Smooth muscle cell of the brain vasculature (primary cell): ENCODE results near the gene MAGEB2.
"Not testable (repeated sequence)": the region's sequence is repeated elsewhere in the genome, so short reads cannot be mapped to it uniquely, and the experiment has no call there.

Source experiments
- DNase-seq: peaks from one replicate; pipeline ENCODE4 v3.0.0-alpha.2; 2012; ENCODE audit warnings: low read depth, low spot score

MAGEB2 gene, protein sequence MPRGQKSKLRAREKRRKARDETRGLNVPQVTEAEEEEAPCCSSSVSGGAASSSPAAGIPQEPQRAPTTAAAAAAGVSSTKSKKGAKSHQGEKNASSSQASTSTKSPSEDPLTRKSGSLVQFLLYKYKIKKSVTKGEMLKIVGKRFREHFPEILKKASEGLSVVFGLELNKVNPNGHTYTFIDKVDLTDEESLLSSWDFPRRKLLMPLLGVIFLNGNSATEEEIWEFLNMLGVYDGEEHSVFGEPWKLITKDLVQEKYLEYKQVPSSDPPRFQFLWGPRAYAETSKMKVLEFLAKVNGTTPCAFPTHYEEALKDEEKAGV

DNA sequence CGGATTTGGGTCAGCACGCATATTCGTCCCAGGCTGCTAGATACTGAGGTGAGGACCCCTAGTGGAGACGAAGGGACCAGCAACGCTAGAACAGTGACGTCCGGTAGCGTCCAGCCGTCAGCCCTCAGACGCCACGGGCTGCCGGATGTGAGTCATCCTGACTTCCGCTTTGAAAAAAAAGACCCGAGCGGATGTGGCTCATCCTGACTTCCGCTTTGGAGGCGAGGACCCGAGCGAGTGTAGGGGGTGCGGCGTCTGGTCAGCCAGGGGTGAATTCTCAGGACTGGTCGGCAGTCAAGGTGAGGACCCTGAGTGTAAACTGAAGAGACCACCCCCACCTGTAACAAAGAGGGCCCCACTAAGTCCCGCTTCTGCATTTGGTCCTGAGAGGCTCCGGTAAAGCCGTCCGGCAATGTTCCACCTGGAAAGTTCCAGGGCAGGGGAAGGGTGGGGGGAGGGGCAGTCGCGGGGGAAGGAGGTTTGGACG, at the start of gene MAGEB2:
TSS of gene MAGEB2 (plus strand) at position 207 of the 487 bp plus-strand sequence. CDS start 3,018 bp downstream, outside the sequence.
- DNase-seq, result no peak

DNA sequence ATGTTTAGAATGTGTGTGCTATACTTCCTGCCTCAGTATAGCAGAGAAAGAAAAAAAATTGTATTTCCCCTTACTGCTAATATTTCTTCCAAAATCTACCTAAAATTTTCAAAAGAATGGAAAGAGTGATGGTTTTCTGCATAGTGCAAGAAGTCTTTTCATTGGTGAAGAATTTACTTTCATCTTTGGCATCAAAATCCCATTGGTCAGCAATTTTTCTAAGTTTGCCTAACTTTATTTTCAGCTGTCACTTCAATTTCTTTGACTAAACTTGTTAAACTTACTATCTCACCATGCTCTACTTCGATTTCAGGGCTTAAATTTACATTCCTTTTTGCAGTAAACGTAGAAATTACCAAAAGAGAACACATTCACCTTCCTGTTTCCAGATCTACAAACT, 44.5 kb upstream of the MAGEB2 start:
- DNase-seq, result no peak

DNA sequence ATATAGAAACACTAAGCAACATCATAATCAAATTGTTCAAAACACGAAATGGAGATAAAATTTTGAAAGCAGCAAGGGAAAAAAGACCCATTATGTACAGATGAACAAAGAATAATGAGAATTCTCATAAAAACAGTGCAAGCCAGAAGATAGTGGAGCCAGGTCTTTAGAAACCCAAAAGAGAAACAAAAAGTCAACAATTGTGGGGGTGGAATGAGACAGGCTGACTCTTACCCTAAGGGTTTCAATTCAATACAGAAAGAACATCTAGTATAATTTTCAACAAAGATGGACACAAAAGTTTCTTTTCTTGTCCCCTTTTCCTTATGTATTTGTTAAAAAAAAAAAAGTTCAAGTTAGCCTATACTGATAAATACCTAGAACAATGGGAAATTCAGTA, 34.0 kb upstream of the MAGEB2 start:
- DNase-seq, result no peak

DNA sequence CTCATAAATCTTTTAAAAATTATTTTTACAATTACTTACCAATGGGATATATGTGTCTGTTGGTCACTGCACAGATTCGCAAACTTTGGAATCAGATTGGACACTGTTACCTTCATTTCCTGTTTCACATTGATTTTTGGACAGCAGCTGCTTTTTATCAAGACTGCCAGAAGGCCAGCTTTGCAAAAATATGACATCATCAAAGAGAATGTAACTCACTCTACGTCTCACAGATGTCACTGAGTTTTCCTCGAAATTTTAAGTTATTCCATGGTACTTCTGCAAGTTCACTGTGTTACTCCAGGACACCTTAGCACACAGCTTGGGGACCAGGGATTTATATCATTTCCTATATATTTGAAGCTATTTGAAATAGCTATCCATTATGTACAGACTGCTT, 31.8 kb upstream of the MAGEB2 start:
- no peak for DNase-seq

DNA sequence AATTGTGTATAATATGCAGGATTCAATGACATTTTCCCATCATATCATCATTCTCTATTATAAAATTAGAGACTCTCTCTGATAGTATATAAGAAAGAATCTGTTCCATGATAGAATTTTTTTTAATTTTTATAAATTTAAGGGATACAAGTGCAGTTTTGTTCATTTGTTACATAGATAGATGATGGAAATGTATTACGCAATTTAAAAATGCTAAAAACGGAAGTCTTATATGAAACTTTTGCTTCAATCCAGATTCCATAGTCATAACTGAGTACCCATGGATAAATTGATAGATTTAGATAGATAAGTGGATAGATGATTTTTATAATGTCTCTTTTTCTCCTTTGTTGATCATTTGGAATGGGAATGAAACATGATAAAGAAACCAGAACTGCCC, 24.9 kb upstream of the MAGEB2 start:
- DNase-seq, result no peak

DNA sequence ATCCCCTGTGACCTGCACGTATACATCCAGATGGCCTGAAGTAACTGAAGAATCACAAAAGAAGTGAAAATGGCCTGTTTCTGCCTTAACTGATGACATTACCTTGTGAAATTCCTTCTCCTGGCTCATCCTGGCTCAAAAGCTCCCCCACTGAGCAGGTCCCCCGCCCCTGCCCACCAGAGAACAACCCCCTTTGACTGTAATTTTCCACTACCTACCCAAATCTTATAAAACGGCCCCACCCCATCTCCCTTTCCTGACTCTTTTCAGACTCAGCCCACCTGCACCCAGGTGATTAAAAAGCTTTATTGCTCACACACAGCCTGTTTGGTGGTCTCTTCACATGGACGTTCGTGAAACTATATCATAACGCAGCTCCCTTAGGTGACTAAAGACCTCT, 21.5 kb upstream of the MAGEB2 start:
- not testable (repeated sequence) for DNase-seq

DNA sequence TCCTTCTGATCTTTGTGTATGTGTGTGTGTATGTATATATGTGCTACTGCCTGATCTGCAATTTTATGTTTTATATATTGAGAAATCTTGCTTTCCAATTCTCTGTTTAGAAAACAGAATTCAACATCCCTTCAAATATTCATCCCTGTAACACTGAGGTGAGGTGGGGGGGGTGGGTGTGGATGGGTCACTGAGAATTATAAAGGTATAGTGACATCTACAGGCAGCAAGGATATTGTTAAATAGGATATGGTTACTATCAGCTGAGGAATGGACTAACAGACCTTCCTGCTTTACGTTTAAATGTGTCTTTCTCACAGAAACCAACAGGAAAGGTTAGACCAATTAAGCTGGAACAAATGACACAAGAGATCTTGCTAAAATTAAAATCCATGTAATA, 19.0 kb upstream of the MAGEB2 start:
- DNase-seq, result no peak

DNA sequence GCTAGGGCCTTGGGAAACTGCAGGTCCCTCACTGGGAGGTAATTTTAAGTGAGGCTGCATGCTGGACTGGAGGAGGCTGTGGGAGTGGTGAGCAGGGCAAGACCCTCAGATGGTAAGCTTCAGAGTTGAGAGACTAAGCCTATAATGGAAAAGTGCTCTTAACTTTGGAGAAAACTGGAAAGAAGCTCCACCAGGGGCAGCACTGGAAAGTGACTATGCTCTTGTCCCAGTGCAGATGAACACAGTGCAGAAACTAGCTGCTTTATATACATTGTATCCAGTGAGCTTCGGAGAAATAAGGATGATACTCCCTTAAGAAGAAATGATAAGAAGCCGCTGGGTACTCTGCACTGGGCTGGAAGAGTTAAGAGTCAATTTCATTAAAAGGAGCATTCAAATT, 3.2 kb upstream of the MAGEB2 start:
- no peak for DNase-seq

DNA sequence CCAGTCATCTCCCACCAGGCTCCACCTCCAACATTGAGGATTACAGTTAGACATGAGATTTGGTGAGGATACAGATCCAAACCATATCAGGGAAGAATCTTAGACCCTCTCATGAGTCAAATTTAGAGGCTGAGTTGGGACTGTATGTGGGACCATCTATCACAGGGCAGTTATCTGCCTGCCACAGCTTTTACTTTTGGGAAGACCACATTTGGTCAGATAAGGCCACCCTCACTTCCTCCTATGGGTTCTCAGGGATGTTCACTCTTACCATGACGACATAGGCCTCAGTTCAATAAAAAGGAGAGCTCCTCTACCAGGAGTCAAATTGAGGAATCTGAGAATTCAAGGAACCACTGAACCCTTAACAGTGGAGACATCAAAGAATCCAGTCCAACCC, 2.1 kb downstream of the MAGEB2 start:
- DNase-seq, result no peak

DNA sequence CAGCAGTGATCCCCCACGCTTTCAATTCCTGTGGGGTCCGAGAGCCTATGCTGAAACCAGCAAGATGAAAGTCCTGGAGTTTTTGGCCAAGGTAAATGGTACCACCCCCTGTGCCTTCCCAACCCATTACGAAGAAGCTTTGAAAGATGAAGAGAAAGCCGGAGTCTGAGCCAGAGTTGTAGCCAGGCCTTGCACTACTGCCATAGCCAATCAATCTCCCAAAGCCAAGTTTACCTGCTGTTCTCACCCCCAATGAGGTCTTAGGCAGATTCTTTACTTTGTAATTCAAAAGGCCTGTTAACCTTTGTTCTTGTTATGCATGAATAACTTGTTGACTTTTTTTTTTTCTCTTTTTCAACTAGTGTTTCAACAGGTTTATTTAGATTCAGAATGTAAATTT, 4.0 kb downstream of the MAGEB2 start:
- DNase-seq, result no peak

DNA sequence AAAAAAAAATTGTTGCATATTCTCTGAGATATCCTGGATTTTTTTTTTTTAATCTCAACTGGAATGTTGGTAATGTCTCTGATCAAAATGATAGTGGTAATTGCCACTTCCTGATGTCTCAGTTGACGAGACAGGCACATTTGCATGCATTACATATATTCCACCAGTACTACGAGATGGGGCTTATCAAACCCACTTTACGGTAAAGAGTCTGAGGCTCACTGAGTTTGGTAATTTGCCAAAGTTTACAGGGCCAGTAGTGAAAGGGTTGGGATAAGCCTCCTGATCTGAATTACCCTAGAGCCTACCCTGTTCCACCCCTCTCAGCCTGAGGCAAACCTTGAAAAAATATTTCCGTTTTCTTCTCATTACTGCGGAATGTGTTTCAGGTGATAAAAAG, 5.3 kb downstream of the MAGEB2 start:
- no peak for DNase-seq

DNA sequence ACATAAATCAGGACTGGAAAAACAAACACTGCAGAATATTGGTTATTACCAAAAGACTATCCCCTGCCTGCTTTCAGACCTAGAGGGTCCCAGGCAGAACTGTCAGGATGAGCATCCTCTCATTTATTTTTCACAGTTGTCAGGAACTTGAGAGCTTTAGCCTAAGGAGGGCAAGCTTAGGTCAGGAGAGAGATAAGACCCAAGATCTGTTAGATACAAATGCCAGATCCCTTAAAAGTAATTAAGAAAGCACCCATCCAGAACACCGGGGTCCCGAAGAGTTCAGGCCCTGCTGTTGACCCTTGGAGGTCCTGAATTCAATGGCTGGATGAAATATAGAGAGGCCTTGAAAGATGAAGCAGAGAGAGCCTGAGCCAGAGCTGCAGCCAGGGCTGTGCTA, 9.2 kb downstream of the MAGEB2 start:
- no peak for DNase-seq

DNA sequence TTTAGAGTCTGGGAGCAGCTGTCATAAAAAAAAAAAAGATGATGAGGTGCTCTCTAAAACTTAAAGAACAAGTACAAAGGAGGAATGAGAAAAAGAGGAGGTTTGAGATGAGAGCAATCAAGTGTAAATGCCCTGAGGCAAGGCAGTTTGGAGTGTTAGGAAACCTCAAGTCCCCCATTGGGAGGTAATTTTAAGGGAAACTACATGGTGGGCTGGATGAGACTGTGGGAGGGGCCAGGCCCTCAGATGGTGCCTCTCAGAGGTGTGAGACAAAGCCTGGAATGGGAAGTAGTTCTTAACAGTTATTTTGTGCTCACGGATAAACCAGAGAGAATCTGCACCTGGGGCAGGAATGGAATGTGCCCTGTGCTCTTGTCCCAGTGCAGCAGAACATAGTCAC, 13.2 kb downstream of the MAGEB2 start:
- no peak for DNase-seq

DNA sequence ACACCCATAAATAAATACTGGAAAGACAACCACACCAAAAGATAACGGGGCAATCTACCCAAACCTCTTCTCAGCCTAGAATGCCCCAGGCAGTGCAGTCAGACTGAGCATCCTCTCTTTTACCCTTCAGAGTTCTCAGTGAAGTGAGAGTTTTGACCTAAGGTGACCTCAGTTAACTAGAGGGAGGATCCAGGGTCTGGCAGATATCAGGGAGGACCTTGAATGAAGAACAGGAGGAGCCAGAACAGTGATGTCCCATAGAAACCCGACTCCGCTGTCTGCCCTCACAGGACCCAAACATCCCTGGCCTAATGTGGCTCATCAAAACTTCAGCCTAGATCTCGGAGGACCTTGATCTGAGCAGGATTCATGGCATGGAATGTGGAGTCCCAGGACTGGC, 15.0 kb downstream of the MAGEB2 start, which contains the start of gene MAGEB3:
TSS of gene MAGEB3 (plus strand) at position 263 of the 400 bp plus-strand sequence. CDS start 5,268 bp downstream, outside the sequence.
- no peak for DNase-seq

DNA sequence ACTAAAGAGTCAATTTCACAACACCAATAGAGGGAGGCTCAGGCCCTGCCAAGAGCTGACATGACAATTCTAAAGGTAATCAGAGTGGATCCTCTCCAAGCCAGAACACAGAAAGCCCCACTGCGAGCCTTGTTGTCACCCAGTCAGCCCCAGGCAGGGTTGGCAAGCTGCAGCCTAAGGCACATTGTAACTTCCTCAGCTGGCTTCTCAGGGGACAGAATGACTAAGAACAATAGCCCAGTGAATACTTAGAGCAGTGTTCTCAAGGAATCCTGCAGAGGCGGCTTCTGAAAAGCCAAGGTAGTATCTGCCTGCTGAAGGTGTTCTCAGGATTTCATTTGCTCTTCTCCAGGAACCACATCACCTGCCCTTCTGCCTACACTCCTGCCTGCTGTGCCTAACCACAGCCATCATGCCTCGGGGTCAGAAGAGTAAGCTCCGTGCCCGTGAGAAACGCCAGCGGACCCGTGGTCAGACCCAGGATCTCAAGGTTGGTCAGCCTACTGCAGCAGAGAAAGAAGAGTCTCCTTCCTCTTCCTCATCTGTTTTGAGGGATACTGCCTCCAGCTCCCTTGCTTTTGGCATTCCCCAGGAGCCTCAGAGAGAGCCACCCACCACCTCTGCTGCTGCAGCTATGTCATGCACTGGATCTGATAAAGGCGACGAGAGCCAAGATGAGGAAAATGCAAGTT, 26.5 kb downstream of the MAGEB2 start, which contains the start of gene MAGEB4:
TSS of gene MAGEB4 (plus strand) at position 277 of the 692 bp plus-strand sequence. CDS start at position 413, 136 bp downstream.
- no peak for DNase-seq

DNA sequence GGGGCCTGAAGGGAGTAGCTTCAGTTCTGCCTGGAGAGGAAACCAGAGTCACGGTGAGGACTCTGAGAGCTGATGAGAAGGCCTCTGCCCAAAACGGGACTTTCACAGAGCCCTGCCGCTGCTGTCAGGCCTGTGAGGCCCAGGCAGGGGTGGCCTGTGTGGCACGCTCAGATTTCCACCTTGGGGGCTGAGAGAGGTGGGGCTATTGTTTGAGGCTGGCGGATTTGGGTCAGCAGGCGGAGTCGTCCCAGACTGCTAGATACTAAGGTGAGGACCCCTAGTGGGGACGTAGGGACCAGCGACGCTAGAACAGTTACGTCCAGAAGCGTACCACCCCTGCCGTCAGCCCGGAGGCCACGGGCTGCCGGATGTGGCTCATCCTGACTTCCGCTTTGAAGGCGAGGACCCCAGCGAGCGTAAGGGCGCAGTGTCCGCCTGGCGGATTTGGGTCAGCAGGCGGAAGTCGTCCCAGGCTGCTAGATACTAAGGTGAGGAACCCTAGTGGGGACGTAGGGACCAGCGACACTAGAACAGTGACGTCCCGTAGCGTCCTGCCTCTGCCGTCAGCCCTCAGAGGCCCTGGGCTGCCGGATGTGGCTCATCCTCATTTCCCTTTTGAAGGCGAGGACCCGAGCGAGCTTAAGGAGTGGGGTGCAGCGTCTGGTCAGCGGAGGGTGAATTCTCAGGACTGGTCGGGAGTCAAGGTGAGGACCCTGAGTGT, 31.6 kb downstream of the MAGEB2 start, which contains the start of gene MAGEB1:
TSS of gene MAGEB1 (plus strand) at position 378 of the 721 bp plus-strand sequence. CDS start 3,348 bp downstream, outside the sequence.
- DNase-seq, result no peak

DNA sequence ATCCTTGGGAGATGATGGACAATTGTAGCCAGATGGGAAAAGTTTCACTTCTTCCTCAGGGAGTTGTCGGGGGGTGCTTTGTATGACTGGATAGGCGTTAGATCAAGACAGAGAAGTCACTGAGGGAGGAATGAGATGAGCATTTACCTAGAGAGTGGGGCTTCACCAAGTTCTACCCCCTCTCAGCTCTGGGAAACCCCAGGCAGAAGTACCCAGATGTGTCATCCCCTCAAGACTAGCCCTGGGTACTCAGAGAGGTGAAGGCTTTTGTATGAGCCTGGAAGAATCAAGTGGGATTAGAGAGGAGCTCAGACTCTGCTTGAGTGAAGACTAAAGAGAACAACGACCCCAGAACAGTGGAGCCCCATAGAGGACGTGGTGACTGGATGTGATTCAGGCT, 33.5 kb downstream of the MAGEB2 start:
- DNase-seq, result no peak

DNA sequence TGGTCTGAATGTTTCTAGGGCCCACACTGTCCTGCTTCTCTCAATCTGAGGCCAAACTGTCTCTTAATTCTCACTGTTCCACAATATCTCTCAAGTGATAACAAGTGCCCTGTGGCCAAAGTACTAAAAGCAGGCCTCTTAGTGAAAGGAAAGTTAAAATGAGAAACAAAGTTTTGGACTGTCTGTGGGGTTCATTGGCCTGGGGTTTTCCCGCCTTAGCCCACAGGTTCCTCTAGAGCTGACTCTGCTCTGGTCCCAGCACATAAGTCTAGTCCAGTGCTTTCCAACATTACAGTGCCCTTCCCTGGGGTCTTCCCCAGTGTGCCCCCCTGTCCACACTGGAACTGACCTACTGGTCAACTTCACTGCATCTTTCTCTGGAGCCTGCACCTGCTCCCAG, 37.9 kb downstream of the MAGEB2 start:
- DNase-seq, result no peak

DNA sequence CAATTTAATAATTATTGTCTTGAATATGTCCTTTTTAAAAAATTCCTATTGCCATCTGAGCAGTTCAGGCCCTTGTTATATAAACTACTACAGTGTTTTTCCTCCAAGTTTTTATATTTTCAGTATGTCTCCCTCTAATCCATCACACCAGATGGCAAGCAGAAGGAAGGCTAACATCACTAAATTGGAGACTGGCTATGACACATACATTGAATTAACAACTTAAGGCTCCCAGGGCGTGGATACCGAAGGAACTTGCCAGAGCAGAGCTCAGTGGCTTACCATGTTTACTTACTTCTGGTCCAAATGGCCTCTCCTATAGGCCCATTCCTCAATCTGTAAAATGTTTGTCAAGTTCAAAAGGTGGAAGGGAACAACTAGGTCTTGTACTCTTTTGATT, 44.6 kb downstream of the MAGEB2 start:
- DNase-seq, result no peak

DNA sequence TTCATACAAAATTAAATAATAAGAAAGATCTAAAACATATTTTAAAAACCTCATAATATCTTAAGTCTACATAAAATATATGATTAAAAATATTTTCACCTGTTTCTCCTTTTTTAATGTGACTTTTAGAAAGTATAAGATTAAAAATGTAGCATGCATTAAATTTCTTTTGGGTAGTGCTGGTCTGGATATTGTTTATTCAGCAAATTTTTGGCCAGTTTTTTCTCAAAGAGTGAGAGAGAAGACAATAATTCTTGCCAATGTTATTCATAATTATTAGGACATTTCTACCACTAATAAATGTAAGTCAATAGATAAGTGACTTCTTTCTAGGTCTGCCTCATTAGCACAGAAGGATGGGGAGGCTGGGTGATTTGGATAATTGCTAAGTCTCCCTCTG, 45.6 kb downstream of the MAGEB2 start:
- DNase-seq, result no peak

DNA sequence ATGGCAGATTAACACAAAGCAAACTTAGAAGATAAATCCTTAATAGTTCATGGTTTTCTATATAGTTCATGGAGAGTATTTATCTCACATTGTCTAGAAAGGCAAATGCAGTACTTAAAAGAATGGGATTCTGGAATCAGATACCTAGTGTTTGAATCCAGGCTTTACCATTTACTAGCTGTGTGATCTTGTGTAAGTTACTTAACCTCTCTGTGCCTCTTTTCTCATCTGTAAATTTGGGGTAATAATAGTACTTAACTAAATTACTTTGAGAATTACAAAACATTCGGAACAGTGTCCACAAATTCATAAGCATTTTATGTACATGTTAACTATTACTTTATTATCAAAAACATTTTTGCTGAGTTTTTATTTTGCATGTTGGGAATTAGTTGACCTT, 47.4 kb downstream of the MAGEB2 start:
- DNase-seq, result no peak
